Right kidney (tissue), 1 donor: Measurements from ENCODE around the gene ZNF578.
"Not testable (repeated sequence)": the region's sequence is repeated elsewhere in the genome, so short reads cannot be mapped to it uniquely, and the experiment has no call there.

Experiments
- DNase-seq: peaks from one replicate; pipeline ENCODE4 v3.0.0-alpha.2; 2016

Gene ZNF578

GRCh38 chr19:52558732-52559445 is 105.5 kb downstream of the ZNF578 start:
- DNase-seq, result not testable (repeated sequence)

- not testable (repeated sequence) for DNase-seq
These were observed 108.3 kb downstream of the ZNF578 start for GRCh38 chr19:52561611-52562010.
